Fibroblast of lung (primary cell): ENCODE measurements around the gene NRBP1. TPM values are rescaled to one million over a fixed set of nuclear protein-coding genes. Genes with fewer than 3 reads are reported as not detected.

Experiments
- DNase-seq, 2 donors: peaks; one replicate each; pipeline versions ENCODE4 v3.0.0 to v3.0.0-alpha.2; 2010; ENCODE audit warnings: low read depth in 2 of 2
- H2AFZ ChIP-seq: 2 replicates; pipeline ENCODE4 v1.5.1; 2012; ENCODE audit warnings: low read length, control low read depth, inconsistent platforms
- H3K27ac ChIP-seq: 2 replicates; pipeline ENCODE4 v1.5.1; 2011; ENCODE audit warnings: low read length, control low read depth; ENCODE audit not compliant: insufficient read depth
- H3K27me3 ChIP-seq: 2 replicates; pipeline ENCODE4 v1.5.1; 2011; ENCODE audit warnings: mild to moderate bottlenecking, low read length; ENCODE audit not compliant: control insufficient read depth, insufficient read depth
- H3K36me3 ChIP-seq: 2 replicates; pipeline ENCODE4 v1.5.1; 2011; ENCODE audit warnings: low read length; ENCODE audit not compliant: control insufficient read depth, insufficient read depth
- H3K4me1 ChIP-seq: 2 replicates; pipeline ENCODE4 v1.5.1; 2011; ENCODE audit warnings: low read length; ENCODE audit not compliant: control insufficient read depth, insufficient read depth; ENCODE audit errors: extremely low read depth
- H3K4me2 ChIP-seq: 2 replicates; pipeline ENCODE4 v1.5.1; 2011; ENCODE audit warnings: low read length, control low read depth; ENCODE audit not compliant: insufficient read depth; ENCODE audit errors: extremely low read depth
- H3K4me3 ChIP-seq, 4 experiments: fragments of 200-600 bp in 1 of 4; sonication (generic) in 1 of 4; replicated peaks in 1 of 4; 2 replicates each; pipeline ENCODE4 v1.5.1; 2011 to 2016; ENCODE audit warnings: low read length in 4 of 4, low read depth in 3 of 4, mild to moderate bottlenecking in 3 of 4, control low read depth in 2 of 4, inconsistent platforms in 1 of 4, mixed read lengths in 1 of 4; ENCODE audit not compliant: insufficient read depth in 1 of 4; ENCODE audit errors: control extremely low read depth in 1 of 4
- H3K79me2 ChIP-seq: 2 replicates; pipeline ENCODE4 v1.5.1; 2012; ENCODE audit warnings: mild to moderate bottlenecking, low read length, inconsistent platforms; ENCODE audit not compliant: control insufficient read depth, insufficient read depth
- H3K9ac ChIP-seq: 2 replicates; pipeline ENCODE4 v1.5.1; 2011; ENCODE audit warnings: mild to moderate bottlenecking, low read length, control low read depth; ENCODE audit not compliant: insufficient read depth
- H3K9me3 ChIP-seq: 2 replicates; pipeline ENCODE4 v1.5.1; 2012; ENCODE audit warnings: low read depth, low read length; ENCODE audit not compliant: control insufficient read depth, insufficient read depth
- H4K20me1 ChIP-seq: 2 replicates; pipeline ENCODE4 v1.5.1; 2011; ENCODE audit warnings: low read length; ENCODE audit not compliant: control insufficient read depth, insufficient read depth; ENCODE audit errors: extremely low read depth
- CTCF ChIP-seq, 2 donors: IDR thresholded peaks in 1 of 2; conservative IDR thresholded peaks in 1 of 2; 1 replicate in 1 of 2; 2 replicates in 1 of 2; pipeline ENCODE4 v1.5.1; 2011 to 2012; ENCODE audit warnings: low read length in 2 of 2, control low read depth in 1 of 2, inconsistent platforms in 1 of 2, low read depth in 1 of 2, mild to moderate bottlenecking in 1 of 2
- EZH2 ChIP-seq: IDR thresholded peaks from 2 replicates; pipeline ENCODE4 v1.5.1; 2012; ENCODE audit warnings: low read length, control low read depth, mild to moderate bottlenecking; ENCODE audit errors: missing control alignments
- polyA plus RNA-seq, 2 donors: library from polyadenylated mRNA; depleted of rRNA in 1 of 2; stranded (reverse) in 1 of 2; unstranded in 1 of 2; fragments of >200 nt; gene quantifications; 2 replicates each; pipeline ENCODE4 v1.2.1, GENCODE V29; 2011 to 2012; ENCODE audit warnings: missing spikeins in 1 of 2
- total RNA-seq: library from RNA; depleted of rRNA; stranded (reverse); fragments of >200 nt; gene quantifications from 2 replicates; pipeline ENCODE4 v1.2.1, GENCODE V29; 2014

The NRBP1 gene
- total and polyA plus RNA-seq, 2 donors (not counting 1 experiment from before 2014, with no cell fraction given), result 77.5 to 192 TPM

GRCh38 chr2:27446057-27446456 lies 17.6 kb downstream of the NRBP1 start:
- peaks cover 12% of the 10 kb centered on the region for H3K36me3 ChIP-seq
- H3K9ac ChIP-seq, result no peak overlapping the region
- no peak overlapping the region for H3K4me3 ChIP-seq
- no peak overlapping the region for H2AFZ ChIP-seq
- H3K27ac ChIP-seq, result no peak overlapping the region
- H3K27me3 ChIP-seq, result no peaks in the 10 kb centered on the region
- no peak overlapping the region for H3K4me2 ChIP-seq
- no peaks in the 10 kb centered on the region for H4K20me1 ChIP-seq
- no peak for TF ChIP-seq CTCF (conservative IDR thresholded peaks at IDR 0.05 in 1 of 2, IDR thresholded peaks at IDR 0.05 in 1 of 2; ENCODE audit: low read depth in 1 of 2, low read length in 2 of 2)
- no peak for TF ChIP-seq EZH2
- H3K79me2 ChIP-seq, result no peaks in the 10 kb centered on the region
- no peaks in the 10 kb centered on the region for H3K4me1 ChIP-seq
- H3K9me3 ChIP-seq, result no peaks in the 10 kb centered on the region
- DNase-seq, result no peak

GRCh38 chr2:27448381-27448780 lies 19.9 kb downstream of the NRBP1 start:
- H2AFZ ChIP-seq, result no peak overlapping the region
- no peak for TF ChIP-seq EZH2
- TF ChIP-seq CTCF (conservative IDR thresholded peaks at IDR 0.05 in 1 of 2, IDR thresholded peaks at IDR 0.05 in 1 of 2; ENCODE audit: low read depth in 1 of 2, low read length in 2 of 2), result no peak
- no peaks in the 10 kb centered on the region for H3K79me2 ChIP-seq
- no peak overlapping the region for H3K4me2 ChIP-seq
- no peaks in the 10 kb centered on the region for H3K9me3 ChIP-seq
- H4K20me1 ChIP-seq, result no peaks in the 10 kb centered on the region
- no peak overlapping the region for H3K27ac ChIP-seq
- H3K4me1 ChIP-seq, result no peaks in the 10 kb centered on the region
- no peak overlapping the region for H3K4me3 ChIP-seq
- peaks cover 7% of the 10 kb centered on the region for H3K36me3 ChIP-seq
- no peak for DNase-seq
- no peak overlapping the region for H3K9ac ChIP-seq
- H3K27me3 ChIP-seq, result no peaks in the 10 kb centered on the region

GRCh38 chr2:27451095-27451494 lies 22.7 kb downstream of the NRBP1 start:
- Histone ChIP-seq H3K36me3 (peaks cover 12% of the 10 kb centered on the region), H3K27me3 (no peaks in the 10 kb centered on the region), H2AFZ (no peak overlapping the region), H3K4me2 (no peak overlapping the region), H3K9ac (no peak overlapping the region), H3K4me3 (no peak overlapping the region), H4K20me1 (no peaks in the 10 kb centered on the region), H3K4me1 (no peaks in the 10 kb centered on the region), H3K79me2 (no peaks in the 10 kb centered on the region), H3K27ac (no peak overlapping the region), H3K9me3 (no peaks in the 10 kb centered on the region)
- no peak for DNase-seq
- TF ChIP-seq CTCF (conservative IDR thresholded peaks at IDR 0.05 in 1 of 2, IDR thresholded peaks at IDR 0.05 in 1 of 2; ENCODE audit: low read depth in 1 of 2, low read length in 2 of 2), result no peak
- TF ChIP-seq EZH2, result no peak
